HCT116 (cell line): ENCODE data around the gene TEAD1. TPM values are rescaled to one million over a fixed set of nuclear protein-coding genes. Genes with fewer than 3 reads are reported as not detected.

Experiments
- ATAC-seq: fragments of 200-7000 bp; cut with Tn5 transposase; 2 replicates; pipeline ENCODE4 v1.9.1; 2020; ENCODE audit warnings: mild to moderate bottlenecking, moderate library complexity
- BruUV-seq: library from RNA; stranded (reverse); fragments of 400-500 nt; replicated peaks from 2 replicates; lab custom pipeline; 2021; lab: Mats Ljungman, UMichigan
- CTCF ChIA-PET: fragments of 300-600 bp; sonication (Branson Sonifier 250); formaldehyde crosslinking; loops from one replicate; lab custom pipeline; 2021; ENCODE audit warnings: antibody characterized with exemption; lab: Charles Lee
- POLR2A ChIA-PET: fragments of 300-600, 350-600 bp; sonication (Branson Sonifier 250); formaldehyde crosslinking; loops from one replicate; lab custom pipeline; 2021; ENCODE audit warnings: antibody characterized with exemption; lab: Charles Lee
- RAD21 ChIA-PET, 2 experiments: fragments of 300-600 bp; sonication (Branson Sonifier 250); formaldehyde crosslinking; loops; one replicate each; lab custom pipeline; 2023; ENCODE audit warnings: low total read pairs in 2 of 2; ENCODE audit not compliant: uncharacterized antibody in 2 of 2, unreplicated experiment in 2 of 2, low non-redundant PET in 1 of 2; lab: Charles Lee
- DNase-seq: peaks from one replicate; pipeline ENCODE4 v3.0.0-alpha.2; 2010; ENCODE audit warnings: low read depth, low spot score
- H2AFZ ChIP-seq: fragments of 200-600 bp; shearing (Covaris generic), sonication (generic); 2 replicates; pipeline ENCODE4 v1.6.1; 2017; ENCODE audit warnings: low read depth, mixed run types, mixed read lengths, antibody characterized with exemption, low read length; ENCODE audit not compliant: poor library complexity, severe bottlenecking
- H3K27ac ChIP-seq: 2 replicates; pipeline ENCODE4 v1.5.1; 2012; ENCODE audit warnings: low read depth, low read length
- H3K27me3 ChIP-seq: fragments of 200-600 bp; sonication (generic); 2 replicates; pipeline ENCODE4 v1.6.1; 2016; ENCODE audit warnings: mixed run types, low read length, mixed read lengths; ENCODE audit not compliant: insufficient read depth
- H3K36me3 ChIP-seq, 2 experiments: fragments of 200-500 bp in 1 of 2; fragments of 200-600 bp in 1 of 2; sonication (Bioruptor generic) in 1 of 2; sonication (generic) in 1 of 2; 2 replicates each; pipeline versions ENCODE4 v1.5.1 to v1.6.1; 2014 to 2016; ENCODE audit warnings: low read length in 2 of 2, inconsistent platforms in 1 of 2, mixed read lengths in 1 of 2, mixed run types in 1 of 2; ENCODE audit not compliant: insufficient read depth in 2 of 2, control insufficient read depth in 1 of 2
- H3K4me1 ChIP-seq, 2 experiments: fragments of 200-600 bp in 1 of 2; sonication (generic) in 1 of 2; 2 replicates each; pipeline versions ENCODE4 v1.5.1 to v1.6.1; 2012 to 2017; ENCODE audit warnings: low read length in 2 of 2, inconsistent platforms in 1 of 2, mild to moderate bottlenecking in 1 of 2, mixed read lengths in 1 of 2, mixed run types in 1 of 2, moderate library complexity in 1 of 2; ENCODE audit not compliant: insufficient read depth in 2 of 2, control insufficient read depth in 1 of 2
- H3K4me2 ChIP-seq: fragments of 200-600 bp; sonication (generic); 2 replicates; pipeline ENCODE4 v1.6.1; 2017; ENCODE audit warnings: mixed run types, low read length, mixed read lengths
- H3K4me3 ChIP-seq, 2 experiments: fragments of 200-600 bp in 1 of 2; sonication (generic) in 1 of 2; replicated peaks in 1 of 2; 2 replicates each; pipeline ENCODE4 v1.5.1; 2011 to 2016; ENCODE audit warnings: low read length in 2 of 2, control low read depth in 1 of 2, low read depth in 1 of 2, mild to moderate bottlenecking in 1 of 2, mixed read lengths in 1 of 2, mixed run types in 1 of 2
- H3K79me2 ChIP-seq: fragments of 200-600 bp; sonication (generic); 2 replicates; pipeline ENCODE4 v1.6.1; 2017; ENCODE audit warnings: mild to moderate bottlenecking, mixed run types, low read length, moderate library complexity, mixed read lengths; ENCODE audit not compliant: insufficient read depth
- H3K9ac ChIP-seq: fragments of 200-600 bp; sonication (generic); 2 replicates; pipeline ENCODE4 v1.6.1; 2016; ENCODE audit warnings: low read length, mixed read lengths
- H3K9me2 ChIP-seq: fragments of 200-600 bp; sonication (generic), shearing (Covaris generic); 2 replicates; pipeline ENCODE4 v1.6.1; 2017; ENCODE audit warnings: mixed run types, mild to moderate bottlenecking, moderate library complexity; ENCODE audit not compliant: insufficient read depth
- H3K9me3 ChIP-seq, 2 experiments: fragments of 200-500 bp in 1 of 2; fragments of 200-600 bp in 1 of 2; sonication (Bioruptor generic) in 1 of 2; sonication (generic) in 1 of 2; 2 replicates each; pipeline ENCODE4 v1.6.1; 2014 to 2017; ENCODE audit warnings: low read length in 2 of 2, mixed read lengths in 2 of 2, inconsistent platforms in 1 of 2, low read depth in 1 of 2, mild to moderate bottlenecking in 1 of 2, mixed run types in 1 of 2, moderate library complexity in 1 of 2; ENCODE audit not compliant: control insufficient read depth in 1 of 2, insufficient read depth in 1 of 2
- H4K20me1 ChIP-seq: fragments of 200-600 bp; sonication (generic), shearing (Covaris generic); 2 replicates; pipeline ENCODE4 v1.6.1; 2017; ENCODE audit warnings: mixed run types, mild to moderate bottlenecking, moderate library complexity; ENCODE audit not compliant: insufficient read depth
- CBX3 ChIP-seq: IDR thresholded peaks from 2 replicates; pipeline ENCODE4 v1.6.1; 2012; ENCODE audit warnings: low read depth
- CEBPB ChIP-seq: IDR thresholded peaks from 2 replicates; pipeline ENCODE4 v1.6.1; 2012; ENCODE audit warnings: low read depth
- EGR1 ChIP-seq: IDR thresholded peaks from 2 replicates; pipeline ENCODE4 v1.6.1; 2012; ENCODE audit warnings: low read depth
- EZH2phosphoT487 ChIP-seq: fragments of 200-600 bp; IDR thresholded peaks from 2 replicates; pipeline ENCODE4 v1.6.1; 2018; ENCODE audit warnings: antibody characterized with exemption, borderline replicate concordance
- FOSL1 ChIP-seq: IDR thresholded peaks from 2 replicates; pipeline ENCODE4 v1.6.1; 2012; ENCODE audit warnings: low read depth
- POLR2A ChIP-seq: IDR thresholded peaks from 2 replicates; pipeline ENCODE4 v1.7.0; 2011; ENCODE audit warnings: borderline replicate concordance; ENCODE audit not compliant: insufficient read depth, insufficient read length; ENCODE audit errors: extremely low read depth
- POLR2AphosphoS5 ChIP-seq: IDR thresholded peaks from 2 replicates; pipeline ENCODE4 v1.6.1; 2011; ENCODE audit warnings: mild to moderate bottlenecking, low read depth, low read length, moderate library complexity
- SP1 ChIP-seq: IDR thresholded peaks from 2 replicates; pipeline ENCODE4 v1.6.1; 2012; ENCODE audit warnings: low read depth
- SRF ChIP-seq: IDR thresholded peaks from 2 replicates; pipeline ENCODE4 v1.6.1; 2012; ENCODE audit warnings: low read depth
- TCF7L2 ChIP-seq: IDR thresholded peaks from 2 replicates; pipeline ENCODE4 v1.7.0; 2011; ENCODE audit warnings: borderline replicate concordance, inconsistent platforms; ENCODE audit not compliant: insufficient read depth, insufficient read length; ENCODE audit errors: extremely low read depth
- YY1 ChIP-seq: IDR thresholded peaks from 2 replicates; pipeline ENCODE4 v1.6.1; 2011; ENCODE audit warnings: low read length, low read depth, moderate library complexity, mild to moderate bottlenecking; ENCODE audit not compliant: insufficient replicate concordance; ENCODE audit errors: extremely low read depth
- ZFX ChIP-seq: fragments of 450-650 bp; IDR thresholded peaks from 2 replicates; pipeline ENCODE4 v1.6.1; 2017
- intact Hi-C: fragments of 100-400 bp; cut with micrococcal nuclease; formaldehyde crosslinking; loops from 2 replicates; pipeline ENCODE4 v1.10.0; 2022
- total RNA-seq: library from RNA; stranded (reverse); gene quantifications from one replicate; pipeline ENCODE4 v1.2.1, GENCODE V29; 2021; ENCODE audit not compliant: unreplicated experiment
- TF ChIP-seq, protein P1 (sequence below): IDR thresholded peaks from 2 replicates; pipeline ENCODE4 v1.6.1; 2012
- TF ChIP-seq, protein P2 (sequence below), 3 experiments: fragments of 200-600 bp in 1 of 3; sonication (generic) in 1 of 3; IDR thresholded peaks in 2 of 3; conservative IDR thresholded peaks in 1 of 3; 2 replicates each; pipeline ENCODE4 v1.5.1; 2012 to 2017; ENCODE audit warnings: low read depth in 2 of 3, low read length in 2 of 3, antibody characterized with exemption in 1 of 3, borderline replicate concordance in 1 of 3, control low read depth in 1 of 3, mild to moderate bottlenecking in 1 of 3, mixed read lengths in 1 of 3, mixed run types in 1 of 3, moderate library complexity in 1 of 3; ENCODE audit not compliant: insufficient read depth in 1 of 3
- TF ChIP-seq, protein P3 (sequence below): IDR thresholded peaks from 2 replicates; pipeline ENCODE4 v1.6.1; 2011; ENCODE audit warnings: mild to moderate bottlenecking, low read length, moderate library complexity; ENCODE audit not compliant: insufficient replicate concordance; ENCODE audit errors: extremely low read depth
- TF ChIP-seq, protein P4 (sequence below): IDR thresholded peaks from 2 replicates; pipeline ENCODE4 v1.6.1; 2012

The TEAD1 gene
- total RNA-seq, 1 experiment from 2014 or later = 103 TPM

GRCh38 chr11:12853325-12853651 lies 179.1 kb downstream of the TEAD1 start:
- ATAC-seq = no peak
- intact Hi-C loops = no loop called here

More at GRCh38 chr11:12853325-12853651, 179.1 kb downstream of the TEAD1 start:
- Histone ChIP-seq H3K9me3 (no peaks in the 10 kb centered on the region), H3K9me2 (no peaks in the 10 kb centered on the region), H4K20me1 (no peaks in the 10 kb centered on the region), H3K4me1 (peaks cover 2 to 9% of the 10 kb centered on the region in 2 experiments; a peak in 2 of 4 replicates), H3K79me2 (peaks cover 25% of the 10 kb centered on the region), H3K4me2 (no peak overlapping the region), H3K9ac (no peak overlapping the region), H3K27me3 (no peaks in the 10 kb centered on the region), H2AFZ (no peak overlapping the region), H3K4me3 (no peak overlapping the region), H3K36me3 (no peaks in the 10 kb centered on the region), H3K27ac (no peak overlapping the region)
- ChIA-PET RAD21 (no interaction called here), POLR2A (no interaction called here), CTCF (no interaction called here)
- TF ChIP-seq YY1 (no peak), SRF (no peak), TCF7L2 (no peak), POLR2A (no peak), EZH2phosphoT487 (no peak), POLR2AphosphoS5 (no peak), FOSL1 (no peak), SP1 (no peak), CBX3 (no peak), EGR1 (no peak), ZFX (no peak), CEBPB (no peak)
- TF ChIP-seq, protein P1, sequence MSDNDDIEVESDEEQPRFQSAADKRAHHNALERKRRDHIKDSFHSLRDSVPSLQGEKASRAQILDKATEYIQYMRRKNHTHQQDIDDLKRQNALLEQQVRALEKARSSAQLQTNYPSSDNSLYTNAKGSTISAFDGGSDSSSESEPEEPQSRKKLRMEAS = no peak
- TF ChIP-seq, protein P2, sequence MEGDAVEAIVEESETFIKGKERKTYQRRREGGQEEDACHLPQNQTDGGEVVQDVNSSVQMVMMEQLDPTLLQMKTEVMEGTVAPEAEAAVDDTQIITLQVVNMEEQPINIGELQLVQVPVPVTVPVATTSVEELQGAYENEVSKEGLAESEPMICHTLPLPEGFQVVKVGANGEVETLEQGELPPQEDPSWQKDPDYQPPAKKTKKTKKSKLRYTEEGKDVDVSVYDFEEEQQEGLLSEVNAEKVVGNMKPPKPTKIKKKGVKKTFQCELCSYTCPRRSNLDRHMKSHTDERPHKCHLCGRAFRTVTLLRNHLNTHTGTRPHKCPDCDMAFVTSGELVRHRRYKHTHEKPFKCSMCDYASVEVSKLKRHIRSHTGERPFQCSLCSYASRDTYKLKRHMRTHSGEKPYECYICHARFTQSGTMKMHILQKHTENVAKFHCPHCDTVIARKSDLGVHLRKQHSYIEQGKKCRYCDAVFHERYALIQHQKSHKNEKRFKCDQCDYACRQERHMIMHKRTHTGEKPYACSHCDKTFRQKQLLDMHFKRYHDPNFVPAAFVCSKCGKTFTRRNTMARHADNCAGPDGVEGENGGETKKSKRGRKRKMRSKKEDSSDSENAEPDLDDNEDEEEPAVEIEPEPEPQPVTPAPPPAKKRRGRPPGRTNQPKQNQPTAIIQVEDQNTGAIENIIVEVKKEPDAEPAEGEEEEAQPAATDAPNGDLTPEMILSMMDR (IDR thresholded peaks at IDR 0.05 in 2 of 3, conservative IDR thresholded peaks at IDR 0.05 in 1 of 3; ENCODE audit: borderline replicate concordance in 1 of 3, insufficient read depth in 1 of 3, low read depth in 2 of 3, low read length in 2 of 3) = no peak
- TF ChIP-seq, protein P3, sequence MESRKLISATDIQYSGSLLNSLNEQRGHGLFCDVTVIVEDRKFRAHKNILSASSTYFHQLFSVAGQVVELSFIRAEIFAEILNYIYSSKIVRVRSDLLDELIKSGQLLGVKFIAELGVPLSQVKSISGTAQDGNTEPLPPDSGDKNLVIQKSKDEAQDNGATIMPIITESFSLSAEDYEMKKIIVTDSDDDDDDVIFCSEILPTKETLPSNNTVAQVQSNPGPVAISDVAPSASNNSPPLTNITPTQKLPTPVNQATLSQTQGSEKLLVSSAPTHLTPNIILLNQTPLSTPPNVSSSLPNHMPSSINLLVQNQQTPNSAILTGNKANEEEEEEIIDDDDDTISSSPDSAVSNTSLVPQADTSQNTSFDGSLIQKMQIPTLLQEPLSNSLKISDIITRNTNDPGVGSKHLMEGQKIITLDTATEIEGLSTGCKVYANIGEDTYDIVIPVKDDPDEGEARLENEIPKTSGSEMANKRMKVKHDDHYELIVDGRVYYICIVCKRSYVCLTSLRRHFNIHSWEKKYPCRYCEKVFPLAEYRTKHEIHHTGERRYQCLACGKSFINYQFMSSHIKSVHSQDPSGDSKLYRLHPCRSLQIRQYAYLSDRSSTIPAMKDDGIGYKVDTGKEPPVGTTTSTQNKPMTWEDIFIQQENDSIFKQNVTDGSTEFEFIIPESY = no peak
- TF ChIP-seq, protein P4, sequence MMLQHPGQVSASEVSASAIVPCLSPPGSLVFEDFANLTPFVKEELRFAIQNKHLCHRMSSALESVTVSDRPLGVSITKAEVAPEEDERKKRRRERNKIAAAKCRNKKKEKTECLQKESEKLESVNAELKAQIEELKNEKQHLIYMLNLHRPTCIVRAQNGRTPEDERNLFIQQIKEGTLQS = no peak
- no peak for DNase-seq
- BruUV-seq = no TSS peak
